Activated CD4-positive, alpha-beta T cell treated with anti-CD3 and anti-CD28 coated beads, Interleukin-2, Interleukin-6, amounts not matched to agents 100 ng/mL and 50 ng/mL, durations not matched to agents 16 hours and 8 hours (primary cell): ENCODE measurements around the gene OR52L1.

ENCODE experiments used
- DNase-seq: peaks from one replicate; pipeline ENCODE4 v3.0.0-alpha.2; 2020

The OR52L1 gene

GRCh38 chr11:5938603-5938965 is 48.2 kb downstream of the OR52L1 start:
- no peak for DNase-seq

DNA sequence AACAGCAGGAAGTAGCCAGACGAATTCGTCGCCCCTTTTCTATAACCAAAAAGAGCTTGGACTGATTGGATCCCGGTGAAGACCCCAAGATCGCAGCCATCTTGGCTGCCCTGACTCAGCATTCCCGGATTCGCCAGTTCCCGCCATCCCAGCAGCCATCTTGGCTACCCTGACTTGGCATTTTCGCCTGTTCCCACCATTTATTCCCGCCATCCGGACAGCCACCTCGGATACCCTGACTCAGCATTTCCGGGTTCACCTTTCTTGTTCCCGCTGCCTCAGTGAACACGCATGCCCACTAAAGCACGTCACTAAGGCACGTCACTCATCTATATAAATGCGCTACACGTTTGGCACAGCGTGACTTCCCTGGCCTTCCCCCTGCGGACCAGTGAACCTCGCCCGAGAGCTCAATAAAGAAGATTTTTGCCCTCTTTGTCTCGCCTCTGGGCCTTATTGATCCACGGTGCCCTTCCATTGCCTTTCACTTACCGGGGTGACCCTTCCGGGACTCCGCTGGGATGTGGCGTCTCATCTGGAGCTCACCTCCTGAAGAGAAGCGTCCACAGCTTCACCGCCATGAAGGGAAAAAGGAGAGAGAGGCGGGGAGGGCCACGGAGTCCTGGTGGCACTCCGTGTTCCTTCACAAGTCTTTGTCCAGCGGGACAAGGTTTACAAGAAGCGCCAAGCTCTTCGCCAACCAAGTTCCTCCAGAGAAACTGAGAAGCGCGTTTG is 48.8 kb downstream of the OR52L1 start:
- no peak for DNase-seq
